GM18499 (cell line): Measurements from ENCODE around the gene OSBPL3.

Experiments used
- ATAC-seq: cut with Tn5 transposase; IDR thresholded peaks from one replicate; pipeline ENCODE4 v1.9.1; 2021; ENCODE audit warnings: moderate number of reproducible peaks; ENCODE audit not compliant: insufficient read depth, unreplicated experiment

Gene OSBPL3

DNA sequence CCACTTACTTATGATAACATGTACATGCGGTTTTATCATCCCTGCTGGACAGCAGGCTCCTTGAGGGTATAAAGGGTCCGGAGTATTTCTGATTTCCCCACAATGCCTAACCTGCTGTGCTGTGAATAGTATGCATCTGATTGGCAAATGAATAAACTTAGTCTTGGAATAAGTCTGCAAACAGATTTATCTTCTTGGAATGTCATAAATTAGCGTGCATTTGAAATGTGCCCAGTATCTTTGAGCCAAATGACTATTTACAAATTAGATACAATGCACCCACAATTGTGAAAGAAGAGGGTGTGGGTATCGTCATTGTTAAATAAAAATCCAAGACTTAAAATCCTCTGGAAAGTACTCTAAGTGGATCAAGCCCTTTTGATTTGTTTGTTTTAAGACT, 106.0 kb downstream of the OSBPL3 start:
- ATAC-seq: no peak

- no peak for ATAC-seq
Observed at GRCh38 chr7:24871770-24872169, 108.2 kb downstream of the OSBPL3 start.

GRCh38 chr7:24870766-24871165, 109.2 kb downstream of the OSBPL3 start:
- no peak for ATAC-seq

DNA sequence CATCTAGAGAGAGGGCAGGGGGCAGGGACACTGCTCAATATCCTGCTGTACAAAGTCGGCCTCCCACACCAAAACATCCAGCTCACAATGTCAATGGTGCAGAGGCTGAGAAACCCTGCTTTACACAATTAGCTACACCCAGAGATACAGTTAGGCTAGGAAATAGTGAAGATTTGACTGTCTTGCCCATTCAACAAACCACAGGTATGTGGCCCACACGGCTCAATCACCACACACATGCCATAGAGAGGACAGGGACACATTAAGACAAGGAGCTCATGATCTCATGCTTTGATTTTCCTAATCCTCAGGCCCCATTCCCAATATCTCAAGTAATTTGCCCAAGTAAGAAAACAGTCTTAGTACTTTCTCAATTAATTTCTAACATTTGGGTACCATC, 110.4 kb downstream of the OSBPL3 start:
- ATAC-seq: no peak

- ATAC-seq: no peak
Observed at GRCh38 chr7:24868741-24869140, 111.2 kb downstream of the OSBPL3 start.

- no peak for ATAC-seq
Observed at GRCh38 chr7:24866004-24866615, 113.9 kb downstream of the OSBPL3 start.

DNA sequence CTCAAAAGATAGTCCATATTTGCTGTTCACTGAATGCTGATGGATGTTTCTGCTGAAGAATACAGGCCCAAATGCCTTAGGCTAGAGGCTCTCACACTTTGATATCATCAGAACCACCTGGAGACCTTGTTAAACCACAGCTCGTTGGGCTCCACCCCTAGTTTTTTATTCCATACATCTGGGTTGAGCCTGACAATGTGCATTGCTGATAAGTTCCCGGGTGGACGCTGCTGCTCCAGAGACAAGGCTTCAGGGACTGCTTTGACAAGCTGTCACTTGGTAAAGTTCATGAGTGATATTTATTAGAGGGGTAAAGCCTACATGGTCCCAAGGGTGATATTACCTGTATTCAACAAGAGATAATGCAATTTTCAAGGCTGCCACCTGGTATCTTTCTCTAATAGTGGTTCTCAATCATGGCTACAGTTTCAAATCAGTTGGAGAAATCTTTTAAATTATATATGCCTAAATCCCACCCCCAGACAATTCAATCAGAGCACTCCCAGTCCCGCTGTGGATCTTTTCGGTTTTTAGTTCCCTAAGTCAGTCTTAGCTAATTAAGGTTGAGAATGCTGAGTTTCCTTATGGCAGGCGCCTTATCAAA, 115.7 kb downstream of the OSBPL3 start:
- ATAC-seq: no peak

GRCh38 chr7:24863626-24864025, 116.4 kb downstream of the OSBPL3 start:
- no peak for ATAC-seq

GRCh38 chr7:24862461-24862860, 117.5 kb downstream of the OSBPL3 start:
- ATAC-seq: no peak

GRCh38 chr7:24861336-24861735, 118.6 kb downstream of the OSBPL3 start:
- ATAC-seq: no peak

DNA sequence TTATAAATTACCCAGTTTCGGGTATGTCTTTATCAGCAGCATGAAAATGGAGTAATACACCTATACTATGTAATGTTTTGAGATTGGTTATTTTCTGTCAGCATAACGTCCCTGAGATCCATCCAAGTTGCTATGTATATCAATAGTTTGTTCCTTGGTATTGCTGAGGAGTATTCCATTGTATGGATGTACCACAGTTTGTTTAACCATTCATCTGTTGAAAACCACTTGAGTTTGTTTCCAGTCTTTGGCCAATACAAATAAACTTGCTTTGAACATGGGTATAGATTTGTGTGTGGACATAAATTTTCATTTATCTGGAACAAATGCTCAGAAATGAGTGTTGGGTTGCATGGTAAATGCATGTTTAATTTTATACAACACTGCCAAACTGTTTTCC, 119.4 kb downstream of the OSBPL3 start:
- ATAC-seq: no peak

- ATAC-seq: no peak
Observed at GRCh38 chr7:24858108-24858977, 121.6 kb downstream of the OSBPL3 start.

- ATAC-seq: no peak
Observed at GRCh38 chr7:24857623-24858022, 122.4 kb downstream of the OSBPL3 start.

- no peak for ATAC-seq
Observed at GRCh38 chr7:24854866-24855265, 125.1 kb downstream of the OSBPL3 start.

GRCh38 chr7:24851786-24852185, 128.2 kb downstream of the OSBPL3 start:
- ATAC-seq: no peak

DNA sequence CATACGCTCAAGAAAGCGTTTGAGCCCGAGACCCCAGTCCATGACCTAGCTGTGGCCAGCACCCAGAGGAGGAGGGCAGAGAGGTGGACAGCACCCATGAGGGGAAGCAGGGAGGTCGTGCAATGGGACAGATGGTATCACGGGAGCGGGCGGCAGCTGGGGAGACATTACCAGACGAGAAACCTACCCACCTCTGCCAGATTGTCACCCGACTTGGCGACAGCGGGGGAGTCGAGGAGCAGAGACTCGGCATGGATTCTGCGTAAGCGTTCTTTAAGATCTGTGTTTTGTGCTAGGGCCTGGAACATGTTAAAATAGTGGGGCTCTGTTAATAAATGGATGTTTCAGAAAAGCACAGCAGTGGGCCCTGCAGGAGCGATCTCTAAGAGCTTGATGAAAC, 131.1 kb downstream of the OSBPL3 start:
- no peak for ATAC-seq

DNA sequence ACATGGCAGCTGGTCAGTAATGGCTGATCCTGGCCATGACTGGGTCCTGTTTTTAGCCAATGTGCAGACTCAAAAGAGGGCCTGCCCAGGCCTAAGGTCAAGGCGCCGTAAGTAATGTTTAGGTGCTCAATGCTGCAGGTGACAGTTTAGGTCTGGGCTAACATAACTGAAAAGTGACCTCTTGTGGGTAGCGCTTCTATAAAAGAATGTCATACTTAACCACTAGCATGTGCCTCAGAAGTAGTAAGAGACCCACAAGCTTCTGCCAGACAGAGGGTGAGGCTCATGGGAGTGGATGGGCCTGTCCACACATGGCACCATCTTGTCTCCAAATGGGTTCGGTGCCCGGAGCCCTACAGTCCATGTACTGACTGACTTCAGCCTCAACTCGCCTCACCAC, 132.2 kb downstream of the OSBPL3 start:
- ATAC-seq: no peak

DNA sequence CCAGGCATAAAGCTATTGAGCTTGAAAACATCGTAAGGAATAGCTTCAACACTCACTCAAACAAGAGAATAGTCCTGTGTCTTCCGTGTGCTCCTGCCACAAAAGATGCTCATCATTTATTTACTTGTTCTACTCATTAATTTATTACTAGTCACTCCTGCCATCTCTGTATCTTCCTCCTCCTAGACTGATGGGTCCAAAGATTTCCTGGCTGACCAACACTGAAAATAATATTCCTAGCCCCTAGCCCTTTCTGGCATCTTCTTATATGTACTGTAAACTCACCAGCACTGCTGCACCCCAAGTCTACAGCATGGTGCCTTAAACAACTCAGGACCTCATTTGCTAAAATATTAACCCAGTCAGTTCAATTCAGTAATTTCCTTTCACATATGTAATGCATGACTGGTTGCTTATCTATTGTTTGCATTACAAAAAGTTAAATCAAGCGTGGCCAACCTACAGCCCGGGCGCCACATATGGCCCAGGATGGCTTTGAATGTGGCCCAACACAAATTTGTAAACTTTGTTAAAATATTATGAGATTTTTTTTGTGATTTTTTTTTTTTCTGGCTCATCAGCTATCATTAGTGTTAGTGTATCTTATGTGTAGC, 136.1 kb downstream of the OSBPL3 start:
- no peak for ATAC-seq

DNA sequence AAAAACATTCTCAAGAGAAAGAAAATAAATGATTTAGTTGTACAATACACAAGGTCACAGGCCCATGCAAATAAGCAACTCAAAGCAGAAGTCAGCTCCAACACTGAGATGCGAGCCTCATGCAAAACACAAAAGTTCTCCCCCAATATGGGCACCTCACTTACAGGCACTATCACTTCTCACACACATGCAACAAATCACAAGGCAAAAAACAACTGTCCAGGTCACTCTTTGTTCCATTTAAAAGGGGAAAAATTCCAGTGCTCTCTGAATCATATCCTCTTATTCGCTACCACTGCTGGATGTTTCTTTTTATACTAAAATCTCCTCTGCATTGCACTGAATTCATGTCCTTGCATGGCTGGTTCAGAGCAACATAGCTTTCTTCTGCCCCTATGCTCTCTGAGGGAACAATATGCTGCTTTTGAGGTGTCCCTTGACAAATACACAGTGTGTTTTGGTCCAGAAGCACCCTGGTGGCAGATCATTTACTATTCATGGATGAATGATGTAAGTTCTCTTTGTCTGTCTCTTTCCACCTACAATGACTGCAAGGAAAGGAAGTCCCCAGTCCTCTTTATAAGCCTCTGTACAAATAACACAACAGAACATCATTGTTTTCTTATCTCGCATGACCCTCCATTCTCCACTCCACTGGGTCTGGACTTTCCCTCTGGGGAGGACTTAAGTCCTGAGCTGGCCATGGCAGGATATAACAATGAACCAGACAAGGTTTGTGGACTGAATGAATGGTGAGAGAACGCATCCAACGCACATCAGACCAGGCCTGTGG, 137.3 kb downstream of the OSBPL3 start:
- no peak for ATAC-seq

GRCh38 chr7:24842029-24842428, 137.9 kb downstream of the OSBPL3 start:
- no peak for ATAC-seq
